Purkinje cell (primary cell): ENCODE results near the gene AK4. TPM values are rescaled to one million over a fixed set of nuclear protein-coding genes. Genes with fewer than 3 reads are reported as not detected.

Source experiments
- polyA plus RNA-seq: library from polyadenylated mRNA; unstranded; fragments of >200 nt; fragmentation: Nextera tagmentation; gene quantifications from 2 replicates; pipeline ENCODE4 v1.2.1, GENCODE V29; 2014

The AK4 gene
- polyA plus RNA-seq, result 1.8 and 8.2 TPM in 2 replicates

GRCh38 chr1:65148178-65148547, at the start of gene AK4:
AK4 (plus strand) TSS chr1:65148203; CDS start chr1:65148408, 205 bp downstream.

Other genes starting within 250 kb of the AK4 start
- gene JAK1, start 181.7 kb upstream of the AK4 start, polyA plus RNA-seq, result 83.6 and 89.0 TPM in 2 replicates
- 92.3 and 101 TPM in 2 replicates for gene DNAJC6, start 161.3 kb downstream of the AK4 start, polyA plus RNA-seq